H1 (cell line): ENCODE results near the gene PTPRD. TPM values are rescaled to one million over a fixed set of nuclear protein-coding genes. Genes with fewer than 3 reads are reported as not detected.

Experiments used
- CTCF ChIA-PET: fragments of 300-600 bp; sonication (Branson Sonifier 250); formaldehyde crosslinking; loops from one replicate; lab custom pipeline; 2021; ENCODE audit not compliant: partially characterized antibody; lab: Charles Lee
- POLR2A ChIA-PET: fragments of 300-600 bp; sonication (Branson Sonifier 250); formaldehyde crosslinking; loops from one replicate; lab custom pipeline; 2021; ENCODE audit warnings: inconsistent platforms; ENCODE audit not compliant: partially characterized antibody; lab: Charles Lee
- DNase-seq, 2 experiments: peaks; one replicate each; pipeline versions ENCODE4 v3.0.0 to v3.0.0-alpha.2; 2010 to 2022; ENCODE audit warnings: low spot score in 2 of 2, low read depth in 1 of 2, mixed read lengths in 1 of 2
- FAIRE-seq: peaks from 2 replicates; lab custom pipeline; 2011; peaks lifted over from hg19 to GRCh38; lab: Jason Lieb, UNC
- H2AFZ ChIP-seq: 2 replicates; pipeline ENCODE4 v1.8.1; 2012; ENCODE audit warnings: low read length, inconsistent platforms
- H2AK5ac ChIP-seq: 2 replicates; pipeline ENCODE4 v1.6.1; 2013; ENCODE audit warnings: low read depth, low read length
- H2BK120ac ChIP-seq: replicated peaks from 2 replicates; pipeline ENCODE3; 2013; ENCODE audit warnings: low read depth, low read length, inconsistent platforms
- H2BK12ac ChIP-seq: 2 replicates; pipeline ENCODE4 v1.6.1; 2013; ENCODE audit warnings: low read depth, low read length
- H2BK15ac ChIP-seq: 2 replicates; pipeline ENCODE4 v1.6.1; 2013; ENCODE audit warnings: low read length
- H2BK20ac ChIP-seq: 2 replicates; pipeline ENCODE4 v1.6.1; 2013; ENCODE audit warnings: low read length
- H2BK5ac ChIP-seq: 2 replicates; pipeline ENCODE4 v1.6.1; 2013; ENCODE audit warnings: low read depth, low read length
- H3K14ac ChIP-seq: 2 replicates; pipeline ENCODE4 v1.6.1; 2013; ENCODE audit warnings: inconsistent platforms; ENCODE audit not compliant: insufficient read length
- H3K18ac ChIP-seq: 2 replicates; pipeline ENCODE4 v1.6.1; 2013; ENCODE audit warnings: low read length; ENCODE audit errors: extremely low read depth
- H3K23ac ChIP-seq: 2 replicates; pipeline ENCODE4 v1.6.1; 2013; ENCODE audit warnings: inconsistent platforms; ENCODE audit not compliant: insufficient read length
- H3K23me2 ChIP-seq: 2 replicates; pipeline ENCODE4 v1.6.1; 2013; ENCODE audit warnings: low read depth, low read length
- H3K27ac ChIP-seq: 2 replicates; pipeline ENCODE4 v1.6.1; 2011; ENCODE audit warnings: low read depth, low read length, inconsistent platforms
- H3K27me3 ChIP-seq, 4 experiments: replicated peaks in 1 of 4; 1 replicate in 1 of 4; 2 replicates in 3 of 4; pipeline versions ENCODE4 v1.6.1 to v1.8.1; 2011 to 2013; ENCODE audit warnings: low read length in 3 of 4, mild to moderate bottlenecking in 3 of 4, inconsistent platforms in 2 of 4, mixed read lengths in 2 of 4, moderate library complexity in 1 of 4; ENCODE audit not compliant: control insufficient read depth in 3 of 4, insufficient read depth in 3 of 4; ENCODE audit errors: extremely low read depth in 1 of 4
- H3K36me3 ChIP-seq, 4 experiments: 2 replicates each; pipeline versions ENCODE4 v1.6.1 to v1.8.1; 2011 to 2013; ENCODE audit warnings: mild to moderate bottlenecking in 4 of 4, low read length in 3 of 4, moderate library complexity in 2 of 4, control low read depth in 1 of 4, inconsistent platforms in 1 of 4; ENCODE audit not compliant: insufficient read depth in 4 of 4, control insufficient read depth in 2 of 4
- H3K4ac ChIP-seq: replicated peaks from 2 replicates; pipeline ENCODE3; 2013; ENCODE audit warnings: low read length, low read depth, mixed read lengths, inconsistent platforms; ENCODE audit not compliant: insufficient read length
- H3K4me1 ChIP-seq, 4 experiments: replicated peaks in 1 of 4; 1 replicate in 1 of 4; 2 replicates in 3 of 4; pipeline versions ENCODE4 v1.6.1 to v1.8.1; 2011 to 2013; ENCODE audit warnings: low read length in 3 of 4, inconsistent platforms in 2 of 4, mixed read lengths in 1 of 4; ENCODE audit not compliant: insufficient read depth in 4 of 4, control insufficient read depth in 3 of 4
- H3K4me2 ChIP-seq, 2 experiments: 2 replicates each; pipeline versions ENCODE4 v1.6.1 to v1.8.1; 2011 to 2013; ENCODE audit warnings: low read depth in 2 of 2, low read length in 2 of 2, control low read depth in 1 of 2, inconsistent platforms in 1 of 2, mild to moderate bottlenecking in 1 of 2; ENCODE audit not compliant: insufficient read depth in 1 of 2
- H3K4me3 ChIP-seq, 4 experiments: fragments of 200-600, 300-600 bp in 1 of 4; sonication (generic), shearing (Covaris generic), sonication (Bioruptor Twin) in 1 of 4; 2 replicates each; pipeline versions ENCODE4 v1.5.1 to v1.8.1; 2011 to 2016; ENCODE audit warnings: low read length in 4 of 4, low read depth in 3 of 4, control low read depth in 2 of 4, inconsistent platforms in 2 of 4, mild to moderate bottlenecking in 2 of 4, mixed read lengths in 1 of 4, moderate library complexity in 1 of 4; ENCODE audit not compliant: insufficient read depth in 2 of 4; ENCODE audit errors: extremely low read depth in 1 of 4
- H3K56ac ChIP-seq: replicated peaks from 2 replicates; pipeline ENCODE3; 2013; ENCODE audit warnings: low read depth, mild to moderate bottlenecking, mixed read lengths, low read length, inconsistent platforms; ENCODE audit not compliant: insufficient read length
- H3K79me1 ChIP-seq: 2 replicates; pipeline ENCODE4 v1.6.1; 2013; ENCODE audit warnings: low read depth, low read length, control low read depth
- H3K79me2 ChIP-seq, 2 experiments: 2 replicates each; pipeline versions ENCODE4 v1.6.1 to v1.8.1; 2012 to 2013; ENCODE audit warnings: low read length in 2 of 2, mild to moderate bottlenecking in 2 of 2, inconsistent platforms in 1 of 2; ENCODE audit not compliant: insufficient read depth in 2 of 2, control insufficient read depth in 1 of 2
- H3K9ac ChIP-seq, 4 experiments: replicated peaks in 1 of 4; 1 replicate in 1 of 4; 2 replicates in 3 of 4; pipeline versions ENCODE4 v1.6.1 to v1.8.1; 2011 to 2013; ENCODE audit warnings: low read depth in 3 of 4, low read length in 3 of 4, control low read depth in 2 of 4, mild to moderate bottlenecking in 2 of 4, moderate library complexity in 2 of 4, inconsistent platforms in 1 of 4; ENCODE audit errors: extremely low read depth in 1 of 4
- H3K9me3 ChIP-seq, 2 experiments: 2 replicates each; pipeline versions ENCODE4 v1.6.1 to v1.8.1; 2012 to 2013; ENCODE audit warnings: mild to moderate bottlenecking in 2 of 2, moderate library complexity in 2 of 2, control low read depth in 1 of 2, inconsistent platforms in 1 of 2, low read depth in 1 of 2, low read length in 1 of 2, mixed read lengths in 1 of 2; ENCODE audit not compliant: insufficient read depth in 2 of 2
- H4K20me1 ChIP-seq, 2 experiments: replicated peaks in 1 of 2; 2 replicates each; pipeline versions ENCODE3 to v1.8.1; 2011 to 2013; ENCODE audit warnings: inconsistent platforms in 2 of 2, low read length in 2 of 2, mild to moderate bottlenecking in 1 of 2; ENCODE audit not compliant: insufficient read depth in 2 of 2, control insufficient read depth in 1 of 2
- H4K5ac ChIP-seq: 2 replicates; pipeline ENCODE4 v1.6.1; 2013; ENCODE audit warnings: low read length, low read depth, mixed read lengths, inconsistent platforms; ENCODE audit not compliant: insufficient read length
- H4K8ac ChIP-seq: 2 replicates; pipeline ENCODE4 v1.8.0; 2013; ENCODE audit warnings: mild to moderate bottlenecking, moderate library complexity, low read length, inconsistent platforms; ENCODE audit not compliant: insufficient read depth; ENCODE audit errors: extremely low read depth
- H4K91ac ChIP-seq: replicated peaks from 2 replicates; pipeline ENCODE3; 2013; ENCODE audit warnings: low read length, mixed read lengths, inconsistent platforms; ENCODE audit not compliant: insufficient read length
- BCL11A ChIP-seq, 2 experiments: IDR thresholded peaks; one replicate each; pipeline ENCODE4 v1.6.1; 2011; ENCODE audit warnings: low read depth in 2 of 2, low read length in 2 of 2, mild to moderate bottlenecking in 2 of 2
- CBX8 ChIP-seq: fragments of 300-800, 300-1000 bp; sonication (generic); IDR thresholded peaks from 2 replicates; pipeline ENCODE4 v1.7.1; 2016; ENCODE audit warnings: low read depth, low read length, borderline replicate concordance
- HDAC6 ChIP-seq: IDR thresholded peaks from one replicate; pipeline ENCODE4 v1.7.1; 2012; ENCODE audit warnings: low read depth, mild to moderate bottlenecking, inconsistent platforms, low read length, moderate library complexity
- KDM5A ChIP-seq: fragments of 200-600 bp; IDR thresholded peaks from 2 replicates; pipeline ENCODE4 v1.7.1; 2012; ENCODE audit warnings: mild to moderate bottlenecking, low read length, inconsistent platforms, mixed read lengths
- YY1 ChIP-seq: IDR thresholded peaks from 2 replicates; pipeline ENCODE4 v1.6.1; 2011; ENCODE audit warnings: low read depth, mild to moderate bottlenecking, low read length
- WGBS, 2 experiments: shearing (Covaris generic) in 1 of 2; methylation state at CpG; one replicate each; pipeline versions ENCODE4 v1.1.6 to v1.1.7; 2013 to 2015; ENCODE audit warnings: low lambda C conversion rate in 2 of 2, mixed read lengths in 2 of 2, inconsistent platforms in 1 of 2, low coverage in 1 of 2, missing lambda C conversion rate in 1 of 2; ENCODE audit not compliant: insufficient replicate concordance in 2 of 2, insufficient coverage in 1 of 2, insufficient read length in 1 of 2; ENCODE audit errors: extremely low coverage in 1 of 2, missing lambda C conversion rate in 1 of 2; 5-methylcytosine and 5-hydroxymethylcytosine counted together
- polyA plus RNA-seq, 7 experiments: library from polyadenylated mRNA; depleted of rRNA in 3 of 7; stranded (reverse) in 5 of 7; unstranded in 2 of 7; fragments of >200 nt in 5 of 7; fragments of 200-250 nt in 2 of 7; gene quantifications; 1 replicate in 5 of 7; 2 replicates in 1 of 7; 4 replicates in 1 of 7; pipeline versions ENCODE4 v1.2.1 to v1.2.3, GENCODE V29; 2011 to 2013; ENCODE audit warnings: missing spikeins in 2 of 7, mixed read lengths in 2 of 7
- total RNA-seq: library from RNA; stranded (reverse); fragmentation: NEBNext Ultra II Directional; extraction: Animal tissue kit (Norgen Biotek cat#: 25700); gene quantifications from 2 replicates; pipeline ENCODE4 v1.2.1, GENCODE V29; 2021

PTPRD gene
- total and polyA plus RNA-seq, 2 of the 8 experiments (the other 6 are each of a cell fraction or from before 2014, with no cell fraction given) = 17.2 to 77.0 TPM

- no peaks in the 10 kb centered on the region for H4K20me1 ChIP-seq
- H4K8ac ChIP-seq = no peak overlapping the region
- no peak overlapping the region for H3K4ac ChIP-seq
- ChIA-PET CTCF (no interaction called here), POLR2A (no interaction called here)
- no peaks in the 10 kb centered on the region; the same call in 1 of the 2 replicates for H3K23me2 ChIP-seq
- no peak overlapping the region for H3K14ac ChIP-seq
- DNase-seq = no peak
- 92% methylated on average over 7 of the region's 7 CpGs; no CpG with 5 or more reads in 1 of the 2 experiments for WGBS, 2 experiments
- H2BK20ac ChIP-seq = no peak overlapping the region
- no peaks in the 10 kb centered on the region for H3K27me3 ChIP-seq
- H3K79me2 ChIP-seq = no peaks in the 10 kb centered on the region
- no peaks in the 10 kb centered on the region for H3K4me1 ChIP-seq
- no peak overlapping the region for H4K91ac ChIP-seq
- no peak overlapping the region for H2AFZ ChIP-seq
- H3K9ac ChIP-seq = no peak overlapping the region
- no peaks in the 10 kb centered on the region for H3K79me1 ChIP-seq
- no peak overlapping the region for H3K4me2 ChIP-seq
- H3K9me3 ChIP-seq = 0 out of 4 replicates have a peak, but pooled peaks cover 0 to 2% of the 10 kb centered on the region in 2 experiments
- no peak overlapping the region for H2BK5ac ChIP-seq
- H3K56ac ChIP-seq = no peak overlapping the region
- H2BK12ac ChIP-seq = no peak overlapping the region
- no peak overlapping the region for H4K5ac ChIP-seq
- no peak overlapping the region for H2AK5ac ChIP-seq
- H3K27ac ChIP-seq = no peak overlapping the region
- no peak overlapping the region for H3K23ac ChIP-seq
- no peak overlapping the region for H2BK120ac ChIP-seq
- no peak overlapping the region for H3K4me3 ChIP-seq
- H3K18ac ChIP-seq = no peak overlapping the region
- H2BK15ac ChIP-seq = no peak overlapping the region
- H3K36me3 ChIP-seq = no peaks in the 10 kb centered on the region
- no peak for FAIRE-seq
- no peak for TF ChIP-seq BCL11A (IDR thresholded peaks at IDR 0.05; ENCODE audit: low read depth in 2 of 2, low read length in 2 of 2)
- no peak for TF ChIP-seq YY1
- TF ChIP-seq CBX8 = no peak
- no peak for TF ChIP-seq KDM5A
- no peak for TF ChIP-seq HDAC6
Observed at GRCh38 chr9:9743822-9744221, 869.0 kb downstream of the PTPRD start.
